SK-N-SH treated with all-trans-retinoic acid at 6 μM for 48 hours (cell line): Measurements from ENCODE around the gene SNAPC5.

Experiments used
- RARB ChIP-seq: fragments of 250-450 bp; sonication (Bioruptor Pico); IDR thresholded peaks from 2 replicates; pipeline ENCODE4 v1.8.0; 2021; ENCODE audit warnings: mild to moderate bottlenecking, moderate library complexity
- TSHZ2 ChIP-seq: fragments of 250-450 bp; sonication (Bioruptor Pico); IDR thresholded peaks from 2 replicates; pipeline ENCODE4 v1.5.0; 2020; ENCODE audit warnings: mild to moderate bottlenecking, moderate library complexity

DNA sequence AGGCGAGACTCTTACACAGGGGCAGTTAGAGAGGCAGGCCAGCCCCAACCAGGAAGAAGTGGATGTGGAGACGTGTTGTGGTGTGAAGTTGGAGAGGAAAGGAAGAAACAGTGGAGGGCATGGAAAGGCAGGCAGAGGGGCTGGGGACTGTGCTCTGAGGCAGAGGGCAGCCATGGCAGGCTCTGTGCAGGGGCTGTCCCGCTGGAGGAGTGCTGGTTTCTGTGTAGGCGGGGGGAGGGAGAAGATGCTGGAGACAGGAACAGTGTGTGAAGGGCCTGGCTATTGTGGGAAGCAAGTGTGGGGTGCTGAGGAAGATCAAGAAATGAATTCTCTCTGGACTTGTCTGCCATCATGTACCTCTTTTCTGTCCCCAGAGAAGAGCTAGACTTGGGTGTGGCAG lies 21.0 kb downstream of the SNAPC5 start:
- TF ChIP-seq RARB (CRISPR knock-in tag) (no peak), TSHZ2 (CRISPR knock-in tag) (no peak)
